Spinal cord (tissue), 10 donors: ENCODE measurements around the gene CEACAM18. TPM values are rescaled to one million over a fixed set of nuclear protein-coding genes. Genes with fewer than 3 reads are reported as not detected.

Experiments used
- DNase-seq, 6 donors: peaks; one replicate each; pipeline versions ENCODE4 v3.0.0 to v3.0.0-alpha.2; 2013 to 2015; ENCODE audit warnings: low spot score in 6 of 6, low read depth in 4 of 6
- H3K27ac ChIP-seq: one replicate; pipeline ENCODE4 v1.5.1; 2013; ENCODE audit warnings: low read depth, low read length, control low read depth
- H3K27me3 ChIP-seq: one replicate; pipeline ENCODE4 v1.6.1; 2013; ENCODE audit warnings: low read length; ENCODE audit not compliant: control insufficient read depth, insufficient read depth
- H3K36me3 ChIP-seq: one replicate; pipeline ENCODE4 v1.6.1; 2013; ENCODE audit warnings: low read length; ENCODE audit not compliant: control insufficient read depth, insufficient read depth
- H3K4me1 ChIP-seq: one replicate; pipeline ENCODE4 v1.6.1; 2013; ENCODE audit warnings: low read length; ENCODE audit not compliant: control insufficient read depth, insufficient read depth
- H3K4me3 ChIP-seq: one replicate; pipeline ENCODE4 v1.5.1; 2013; ENCODE audit warnings: low read depth, low read length, control low read depth
- H3K9me3 ChIP-seq: one replicate; pipeline ENCODE4 v1.6.1; 2013; ENCODE audit warnings: low read length; ENCODE audit not compliant: control insufficient read depth, insufficient read depth
- WGBS: methylation state at CpG from one replicate; pipeline ENCODE4 v1.1.5; 2013; ENCODE audit warnings: missing lambda C conversion rate; ENCODE audit not compliant: insufficient coverage; 5-methylcytosine and 5-hydroxymethylcytosine counted together
- polyA plus RNA-seq, 2 donors: library from polyadenylated mRNA; unstranded; fragments of 120-200 nt; gene quantifications; one replicate each; pipeline ENCODE4 v1.2.1, GENCODE V29; 2013; ENCODE audit not compliant: insufficient read length in 2 of 2
- small RNA-seq: library from RNA; depleted of rRNA; stranded (forward); fragments of <200 nt; gene quantifications from one replicate; pipeline ENCODE3, GENCODE V24; 2014; ENCODE audit warnings: low replicate concordance
- total RNA-seq, 2 donors: library from RNA; depleted of rRNA in 1 of 2; stranded (reverse); fragments of 120-200 nt in 1 of 2; fragments of >200 nt in 1 of 2; gene quantifications; one replicate each; pipeline versions ENCODE4 v1.2.3 to v1.2.4, GENCODE V29; 2013 to 2014
- donor health status: healthy.

CEACAM18 gene
- total and polyA plus RNA-seq, 4 donors = not detected

- Histone ChIP-seq H3K36me3 (no peaks in the 10 kb centered on the region), H3K27ac (no peak overlapping the region), H3K27me3 (peaks cover 22% of the 10 kb centered on the region), H3K9me3 (no peaks in the 10 kb centered on the region), H3K4me1 (no peaks in the 10 kb centered on the region), H3K4me3 (no peak overlapping the region)
- WGBS = no CpG with 5 or more reads among the region's 1 CpG
- no peak for DNase-seq
Measured at GRCh38 chr19:51535535-51535934, 57.2 kb downstream of the CEACAM18 start.

- no peak for DNase-seq
Measured at GRCh38 chr19:51539821-51540366, 61.6 kb downstream of the CEACAM18 start.

More at GRCh38 chr19:51539821-51540366, 61.6 kb downstream of the CEACAM18 start:
- H3K36me3 ChIP-seq = no peaks in the 10 kb centered on the region
- H3K4me1 ChIP-seq = no peaks in the 10 kb centered on the region
- WGBS = 96% methylated on average over 3 of the region's 4 CpGs
- no peak overlapping the region for H3K4me3 ChIP-seq
- H3K27ac ChIP-seq = no peak overlapping the region
- H3K27me3 ChIP-seq = peaks cover 15% of the 10 kb centered on the region
- no peaks in the 10 kb centered on the region for H3K9me3 ChIP-seq

Small RNAs within 50 kb of the gene (small RNA-seq; reads per million reads assigned to genes)
- gene AC020914.3 = not detected
- not detected for gene AC020914.5

Other genes with a start within 250 kb of the CEACAM18 start
- gene SIGLECL1, start 227.5 kb upstream of the CEACAM18 start, total RNA-seq = not detected
- gene SIGLECL1, start 227.5 kb upstream of the CEACAM18 start, polyA plus RNA-seq = not detected
- gene IGLON5, start 166.9 kb upstream of the CEACAM18 start, total RNA-seq = 10 to 100 TPM; 12.1 to 15.3 TPM
- gene IGLON5, start 166.9 kb upstream of the CEACAM18 start, polyA plus RNA-seq = 100 to 1,000 TPM; 154 to 160 TPM
- gene VSIG10L, start 136.4 kb upstream of the CEACAM18 start, total RNA-seq = 1 to 10 TPM; 2.6 to 6.7 TPM
- gene VSIG10L, start 136.4 kb upstream of the CEACAM18 start, polyA plus RNA-seq = 10 to 100 TPM in 1 of 2 donors, 1 to 10 TPM in 1; 10.0 to 12.7 TPM
- gene ETFB, start 112.2 kb upstream of the CEACAM18 start, total RNA-seq = 100 to 1,000 TPM in 1 of 2 donors, 10 to 100 TPM in 1; 40.2 to 196 TPM
- gene ETFB, start 112.2 kb upstream of the CEACAM18 start, polyA plus RNA-seq = 100 to 1,000 TPM in 1 of 2 donors, 10 to 100 TPM in 1; 87.4 to 107 TPM
- 1 to 10 TPM in 1 of 2 donors, not detected in 1; 7.9 TPM for gene CLDND2, start 109.5 kb upstream of the CEACAM18 start, total RNA-seq
- gene CLDND2, start 109.5 kb upstream of the CEACAM18 start, polyA plus RNA-seq = 1 to 10 TPM; 5.9 to 7.6 TPM
- 1 to 10 TPM in 1 of 2 donors, under 1 TPM in 1; 0.44 to 6.0 TPM for gene NKG7, start 105.9 kb upstream of the CEACAM18 start, total RNA-seq
- gene NKG7, start 105.9 kb upstream of the CEACAM18 start, polyA plus RNA-seq = under 1 TPM in 1 of 2 donors, not detected in 1; 0.69 TPM
- gene LIM2, start 90.6 kb upstream of the CEACAM18 start, total RNA-seq = not detected
- gene LIM2, start 90.6 kb upstream of the CEACAM18 start, polyA plus RNA-seq = not detected
- not detected for gene C19orf84, start 87.9 kb upstream of the CEACAM18 start, total RNA-seq
- gene C19orf84, start 87.9 kb upstream of the CEACAM18 start, polyA plus RNA-seq = not detected
- gene SIGLEC10, start 60.9 kb upstream of the CEACAM18 start, total RNA-seq = 1 to 10 TPM; 3.1 to 3.7 TPM
- gene SIGLEC10, start 60.9 kb upstream of the CEACAM18 start, polyA plus RNA-seq = 1 to 10 TPM; 6.6 to 7.1 TPM
- gene SIGLEC8, start 20.1 kb upstream of the CEACAM18 start, total RNA-seq = 1 to 10 TPM; 2.0 to 3.6 TPM
- gene SIGLEC8, start 20.1 kb upstream of the CEACAM18 start, polyA plus RNA-seq = 1 to 10 TPM; 3.8 to 4.7 TPM
- gene SIGLEC12, start 23.3 kb downstream of the CEACAM18 start, total RNA-seq = under 1 TPM in 1 of 2 donors, not detected in 1; 0.06 TPM
- gene SIGLEC12, start 23.3 kb downstream of the CEACAM18 start, polyA plus RNA-seq = not detected
- gene SIGLEC6, start 53.1 kb downstream of the CEACAM18 start, total RNA-seq = under 1 TPM in 1 of 2 donors, not detected in 1; 0.11 TPM
- not detected for gene SIGLEC6, start 53.1 kb downstream of the CEACAM18 start, polyA plus RNA-seq
- 10 to 100 TPM in 1 of 2 donors, 1 to 10 TPM in 1; 8.5 to 12.4 TPM for gene ZNF175, start 92.7 kb downstream of the CEACAM18 start, total RNA-seq
- 10 to 100 TPM; 12.4 to 17.8 TPM for gene ZNF175, start 92.7 kb downstream of the CEACAM18 start, polyA plus RNA-seq
- gene SIGLEC5, start 151.9 kb downstream of the CEACAM18 start, total RNA-seq = 1 to 10 TPM in 1 of 2 donors, under 1 TPM in 1; 0.44 to 1.6 TPM
- gene SIGLEC5, start 151.9 kb downstream of the CEACAM18 start, polyA plus RNA-seq = under 1 TPM in 1 of 2 donors, not detected in 1; 0.22 TPM
- 1 to 10 TPM; 1.0 to 1.1 TPM for gene SIGLEC14, start 168.3 kb downstream of the CEACAM18 start, total RNA-seq
- gene SIGLEC14, start 168.3 kb downstream of the CEACAM18 start, polyA plus RNA-seq = 1 to 10 TPM; 3.0 to 3.5 TPM
- gene SPACA6, start 214.8 kb downstream of the CEACAM18 start, total RNA-seq = 10 to 100 TPM in 1 of 2 donors, 1 to 10 TPM in 1; 2.6 to 18.0 TPM
- 10 to 100 TPM; 11.4 to 23.2 TPM for gene SPACA6, start 214.8 kb downstream of the CEACAM18 start, polyA plus RNA-seq
- 1 to 10 TPM in 1 of 2 donors, under 1 TPM in 1; 0.61 to 1.6 TPM for gene HAS1, start 245.5 kb downstream of the CEACAM18 start, total RNA-seq
- 1 to 10 TPM; 3.0 to 4.3 TPM for gene HAS1, start 245.5 kb downstream of the CEACAM18 start, polyA plus RNA-seq